Hematopoietic multipotent progenitor cell treated with erythropoietin and hydrocortisone succinate and interleukin-3 and kit ligand, for 15 days (in vitro differentiated cells): ENCODE data around the gene FAAP100.

Experiments used
- DNase-seq: peaks from one replicate; pipeline ENCODE4 v3.0.0-alpha.2; 2015; ENCODE audit warnings: low spot score

The FAAP100 gene

DNA sequence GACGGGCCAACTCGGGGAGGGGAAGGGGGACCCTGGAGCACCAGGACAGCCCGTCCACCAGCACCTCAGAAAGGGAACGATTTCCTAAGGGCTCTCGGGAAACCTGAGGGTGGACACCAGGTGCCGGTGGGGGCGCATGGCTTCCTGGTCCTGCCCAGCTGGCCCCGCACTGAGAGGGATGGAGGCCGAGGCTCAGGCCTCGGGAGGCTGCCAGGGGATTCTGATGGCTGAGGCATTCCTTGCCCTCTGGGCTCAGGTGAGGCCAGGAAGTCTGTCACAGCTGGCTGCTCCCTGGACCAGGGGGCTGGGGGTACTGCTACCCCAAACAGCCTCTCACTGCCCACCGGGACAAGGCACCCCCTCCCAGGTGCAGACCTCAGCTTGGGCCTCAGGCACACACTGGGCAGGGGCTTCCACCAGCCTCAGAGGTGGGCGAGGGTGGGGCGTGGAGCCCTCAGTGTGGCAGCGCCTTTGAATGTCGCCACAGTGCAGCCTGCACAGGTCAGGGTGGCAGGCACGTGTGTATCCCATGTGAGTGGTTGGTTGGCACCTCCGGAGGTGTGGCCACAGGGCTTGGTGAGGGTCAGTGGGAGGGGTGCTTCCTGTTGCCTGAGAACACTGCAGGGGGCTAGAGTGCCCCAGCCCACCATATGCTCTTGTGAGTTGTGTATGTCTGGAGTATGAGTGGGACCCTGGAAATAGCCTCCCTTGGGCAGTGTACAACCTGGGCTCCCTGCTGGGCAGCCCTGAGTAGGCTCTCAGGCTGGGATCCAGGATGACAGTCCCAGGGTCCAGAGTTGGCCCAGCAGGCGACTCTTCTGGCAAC is 27.9 kb downstream of the FAAP100 start:
- DNase-seq, result no peak

- DNase-seq, result no peak
Observed at GRCh38 chr17:81523402-81524038, 28.6 kb downstream of the FAAP100 start.

GRCh38 chr17:81522491-81523401 is 29.4 kb downstream of the FAAP100 start:
- no peak for DNase-seq

DNA sequence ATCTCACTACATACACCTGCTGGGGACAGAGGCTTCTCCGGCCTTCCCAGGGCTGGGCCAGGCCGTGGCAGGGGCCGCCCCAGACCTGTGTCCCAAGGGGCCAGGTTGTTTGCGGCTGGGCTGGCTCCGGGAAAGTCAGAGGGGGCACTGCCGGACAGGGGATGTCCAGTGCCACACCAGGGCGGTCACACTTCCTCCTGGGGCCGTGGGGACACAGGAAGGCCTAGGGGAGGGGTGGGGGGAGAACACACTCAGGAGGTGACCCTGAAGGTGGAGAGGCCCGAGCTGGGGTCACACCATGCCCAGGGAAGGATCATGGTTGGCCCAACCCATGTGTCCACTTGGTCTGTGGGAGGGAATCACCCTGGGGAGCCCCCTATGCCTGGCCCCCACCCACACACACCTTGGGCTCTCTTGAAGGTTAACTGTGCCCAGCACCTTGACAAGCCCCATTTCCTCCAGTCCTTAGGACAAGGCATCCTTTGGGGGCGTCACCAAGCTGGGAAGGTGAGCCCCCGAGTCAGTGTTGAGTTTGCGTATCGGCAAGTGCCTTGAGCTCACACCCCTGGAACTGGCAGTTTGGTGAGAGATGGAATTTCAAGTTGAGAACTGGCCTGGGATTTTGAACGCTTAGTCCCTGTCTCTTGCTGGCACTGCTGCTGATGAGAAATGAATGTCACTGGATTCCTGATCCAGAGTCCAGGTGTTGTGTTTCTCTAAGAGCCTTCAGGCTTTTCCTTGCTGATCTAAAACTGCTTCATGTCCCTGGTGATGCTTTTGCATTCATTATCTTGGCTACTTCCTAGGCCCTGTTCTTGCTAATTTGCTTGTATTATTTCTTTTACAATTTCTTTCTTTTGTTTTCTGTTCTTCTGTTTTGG is 31.9 kb downstream of the FAAP100 start:
- no peak for DNase-seq

DNA sequence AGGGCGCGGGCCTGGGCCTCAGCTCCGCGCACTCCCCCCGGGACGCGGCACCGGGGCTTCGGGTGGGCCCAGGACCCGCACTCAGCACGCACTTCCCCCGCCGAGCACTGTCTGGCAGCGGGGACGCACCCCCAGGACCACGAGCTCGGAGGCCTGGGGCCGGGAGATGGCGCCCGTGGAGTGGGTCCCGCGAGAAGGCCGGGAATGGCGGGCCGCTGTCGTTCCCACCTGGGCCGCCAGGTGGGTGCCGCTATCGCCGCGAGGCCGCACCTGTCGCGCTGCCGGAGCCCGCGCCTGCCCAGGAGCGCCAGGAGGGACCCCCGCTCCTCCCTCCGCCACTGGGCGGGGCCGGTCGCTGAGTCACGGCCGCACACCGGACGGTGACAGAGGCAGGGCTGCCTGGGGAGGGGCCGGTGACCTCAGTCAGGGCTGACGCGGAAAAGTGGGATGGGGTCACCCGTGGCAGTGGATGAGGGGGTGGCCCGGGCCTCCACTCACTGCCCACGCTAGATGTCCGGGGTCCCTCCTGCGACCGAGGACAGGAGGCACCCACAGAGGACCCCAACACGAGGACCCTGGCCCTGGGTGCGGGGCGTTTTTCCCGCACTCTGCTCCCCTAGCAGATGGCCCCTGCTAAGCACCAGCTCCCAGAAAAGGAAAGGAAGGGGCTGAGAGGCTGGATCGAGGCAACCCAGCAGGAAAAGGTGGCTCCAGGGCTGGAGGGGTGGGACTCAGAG is 32.7 kb downstream of the FAAP100 start:
- DNase-seq, result no peak

DNA sequence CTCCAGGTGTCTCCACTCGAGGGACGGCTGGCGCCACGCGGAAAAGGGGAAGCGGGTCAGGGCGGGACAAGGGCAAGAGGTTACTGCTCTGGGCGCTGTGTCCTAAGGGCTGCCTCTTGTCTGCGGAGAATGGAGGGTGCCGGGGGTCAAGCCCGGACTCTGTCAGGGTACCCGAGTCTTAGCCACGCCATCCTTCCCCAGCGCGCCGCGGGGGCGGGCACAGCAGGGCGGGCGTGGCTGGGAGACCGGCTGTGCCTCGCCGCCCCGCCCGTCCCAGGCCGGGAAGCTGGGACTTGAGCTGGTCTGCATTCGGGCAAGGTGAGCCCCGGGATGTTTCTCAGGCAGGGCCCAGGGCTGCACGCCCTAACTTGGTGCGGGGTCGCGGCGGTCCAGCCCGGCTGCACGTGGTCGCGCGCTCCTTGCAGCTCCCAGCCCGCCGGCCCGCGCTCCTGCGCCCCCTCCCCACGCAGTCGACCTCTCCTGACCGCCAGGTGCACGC is 33.3 kb downstream of the FAAP100 start:
- DNase-seq, result no peak

DNA sequence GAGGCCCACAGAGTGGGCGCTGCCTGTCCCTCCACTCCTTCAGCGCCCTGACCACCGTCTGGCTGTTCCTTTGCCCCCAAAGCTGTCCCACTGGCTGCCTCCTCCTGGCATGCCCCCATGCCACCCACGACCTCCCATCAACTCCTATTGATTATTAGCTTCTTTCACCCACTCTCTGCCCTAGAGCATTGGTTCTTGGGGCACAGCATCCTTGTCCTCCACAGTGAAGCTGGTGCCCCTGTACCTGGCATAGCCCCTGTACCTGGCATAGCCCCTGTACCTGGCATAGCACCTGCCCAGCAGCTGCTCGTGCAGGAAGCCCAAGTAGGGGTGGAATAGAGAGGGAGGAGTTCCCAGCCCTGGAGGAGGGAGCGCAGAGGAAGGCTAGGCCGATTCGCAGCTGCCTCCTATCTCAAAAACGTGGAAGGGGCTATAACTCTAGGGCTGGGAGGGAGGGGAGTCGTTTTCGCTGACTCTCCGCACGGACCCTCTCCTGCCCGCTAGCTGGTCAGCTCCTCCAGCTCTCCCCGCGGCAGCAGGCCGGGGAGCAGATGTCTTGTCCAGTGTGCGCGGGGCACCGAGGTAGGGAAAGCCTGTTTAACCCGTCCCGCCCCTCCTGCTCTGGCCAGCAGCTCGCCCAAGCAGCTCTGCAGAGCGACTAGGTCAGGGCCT is 33.9 kb downstream of the FAAP100 start:
- DNase-seq, result no peak

DNA sequence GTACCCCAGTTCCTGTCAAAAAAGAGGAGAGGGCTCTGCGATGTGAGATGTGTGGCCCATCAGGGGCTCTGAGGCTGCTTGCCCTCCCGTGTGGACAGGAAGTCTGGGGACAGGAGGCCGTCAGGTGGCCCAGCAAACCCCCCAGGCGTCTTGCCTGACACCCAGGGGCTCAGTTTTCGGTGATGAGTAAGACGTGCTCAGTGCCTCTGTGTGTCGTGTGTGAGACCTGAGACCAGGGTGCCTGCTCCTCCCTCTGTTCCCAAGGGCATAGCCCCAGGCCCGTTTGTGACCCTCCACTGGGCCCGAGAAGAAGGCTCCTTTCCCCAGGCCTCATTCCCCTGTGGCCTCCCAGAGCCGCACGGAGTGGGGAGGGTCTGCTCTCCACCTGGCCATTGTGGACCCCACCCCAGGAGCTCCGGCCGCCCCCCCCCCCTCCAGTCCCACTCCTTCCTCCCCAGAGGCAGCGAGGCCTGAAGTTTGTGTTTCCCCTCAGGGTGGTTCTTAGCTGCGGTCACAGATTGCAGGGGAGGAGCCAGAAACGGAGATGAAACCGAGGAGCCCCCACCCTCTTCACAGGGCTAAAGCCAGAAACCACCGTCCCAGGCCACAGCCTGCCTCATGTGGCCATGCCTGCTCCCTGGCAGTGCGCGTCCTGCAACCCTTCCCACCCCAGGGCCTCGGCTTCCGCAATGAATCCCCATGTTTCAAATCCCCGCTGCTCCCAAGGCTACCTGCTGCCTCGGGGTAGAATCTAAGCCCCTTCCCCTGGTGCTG is 34.6 kb downstream of the FAAP100 start:
- no peak for DNase-seq

GRCh38 chr17:81517009-81517338 is 35.2 kb downstream of the FAAP100 start:
- DNase-seq, result no peak

DNA sequence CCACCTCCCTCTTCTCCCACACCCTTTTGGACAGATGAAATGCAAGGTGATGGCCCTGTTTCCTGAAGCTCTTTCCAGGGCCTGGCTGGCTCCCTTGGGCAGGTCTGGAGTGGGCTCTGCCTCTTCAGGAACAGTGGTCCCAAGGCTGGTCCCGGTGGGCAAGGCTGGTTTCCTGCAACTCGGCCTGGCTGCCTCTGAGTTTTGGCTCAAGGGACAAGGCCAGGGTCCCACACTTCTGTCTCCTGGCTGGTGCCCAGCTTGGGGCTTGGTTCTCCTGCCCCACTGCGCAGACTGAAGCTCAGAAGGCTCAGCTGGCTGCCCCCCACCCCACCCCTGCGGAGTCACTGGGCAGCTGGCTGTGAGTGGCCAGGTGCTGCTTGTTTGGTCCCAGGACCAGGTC is 35.7 kb downstream of the FAAP100 start:
- no peak for DNase-seq

GRCh38 chr17:81515530-81516041 is 36.6 kb downstream of the FAAP100 start:
- no peak for DNase-seq

GRCh38 chr17:81514739-81515529 is 37.2 kb downstream of the FAAP100 start:
- DNase-seq, result no peak

DNA sequence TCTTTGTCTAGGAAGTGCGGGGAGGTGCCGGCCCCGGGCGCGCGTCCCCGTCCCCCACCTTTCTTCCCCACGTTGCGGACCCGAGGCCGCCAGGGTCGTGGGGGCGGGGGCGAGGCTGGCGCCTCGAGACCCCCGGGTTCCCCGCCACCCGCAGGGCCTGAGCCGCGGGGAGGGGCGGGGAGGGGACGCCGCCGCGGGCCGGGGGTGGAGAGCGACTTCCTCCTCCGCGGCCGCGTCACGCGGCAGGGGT is 37.7 kb downstream of the FAAP100 start:
- DNase-seq, result no peak

- DNase-seq, result no peak
Observed at GRCh38 chr17:81513753-81514488, 38.2 kb downstream of the FAAP100 start.

- no peak for DNase-seq
Observed at GRCh38 chr17:81513372-81513752, 38.8 kb downstream of the FAAP100 start.

- peak; percentile 85 for DNase-seq
Observed at GRCh38 chr17:81512562-81513371, 39.4 kb downstream of the FAAP100 start, which contains the start of gene ACTG1. ACTG1 (minus strand) TSS chr17:81512799; CDS start chr17:81512354, 445 bp downstream.
